ENCODE measurements around the gene SLC39A7. TPM values are rescaled to one million over a fixed set of nuclear protein-coding genes. Genes with fewer than 3 reads are reported as not detected.
A peak's percentile ranks its signal among the peaks of the same experiment; 100 is the strongest.

SLC39A7 gene
- total and polyA plus RNA-seq, 4 donors = 8.9 to 112 (median 71.1) TPM

DNA sequence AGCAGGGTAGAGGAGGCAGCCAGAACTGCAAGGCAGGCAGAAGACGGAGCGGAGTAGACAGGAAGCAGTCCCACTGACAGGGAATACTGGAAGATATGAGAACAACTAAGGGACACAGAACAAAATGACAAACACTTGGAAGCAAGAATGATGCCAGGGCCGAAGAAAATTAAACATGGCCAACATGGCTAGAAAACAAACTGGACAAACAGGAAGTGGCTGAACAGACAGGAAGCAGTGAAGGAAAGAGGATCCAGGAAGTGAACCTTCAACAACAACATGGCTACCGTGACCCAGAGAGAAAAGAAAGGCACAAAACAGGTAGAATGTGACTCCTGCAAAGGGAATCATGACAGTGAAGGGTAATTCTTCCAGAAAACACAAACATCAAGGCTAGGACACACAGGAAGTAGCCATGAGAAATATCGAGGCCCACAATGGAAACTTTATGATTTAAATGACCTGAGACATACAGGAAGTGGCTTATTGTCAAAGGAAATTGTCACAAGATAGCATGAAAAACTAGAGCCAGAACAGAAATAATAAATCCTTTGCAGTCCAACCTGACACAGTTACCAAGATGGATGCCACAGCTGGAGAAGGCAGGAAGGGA lies 17.5 kb upstream of the SLC39A7 start:
- Histone ChIP-seq H3K4me3 (ENCODE audit: low read depth in 1 of 3, low read length in 3 of 3) (no peak overlapping the region), H3K9me3 (ENCODE audit: control insufficient read depth in 4 of 4, low read length in 3 of 4) (no peaks in the 10 kb centered on the region), H3K9ac (ENCODE audit: low read depth in 1 of 2, low read length in 2 of 2) (no peak overlapping the region), H3K27ac (ENCODE audit: low read depth in 1 of 2, low read length in 2 of 2) (peak overlapping the region in 1 of 2 donors; percentile 18), H3K4me1 (ENCODE audit: control insufficient read depth in 4 of 4, insufficient read depth in 4 of 4, low read length in 3 of 4) (no peaks in the 10 kb centered on the region), H3K36me3 (ENCODE audit: control insufficient read depth in 4 of 4, insufficient read depth in 3 of 4, low read depth in 1 of 4, low read length in 3 of 4) (no peaks in the 10 kb centered on the region), H3K27me3 (ENCODE audit: control insufficient read depth in 4 of 4, insufficient read depth in 4 of 4, low read length in 3 of 4) (no peaks in the 10 kb centered on the region)
- TF ChIP-seq GABPA (IDR thresholded peaks at IDR 0.05 in 1 of 2, conservative IDR thresholded peaks at IDR 0.05 in 1 of 2) (peak; percentile 44 to 62), FOXA2 (IDR thresholded peaks at IDR 0.05) (no peak), NR2F2 (IDR thresholded peaks at IDR 0.05) (peak; percentile 35), YY1 (IDR thresholded peaks at IDR 0.05) (peak; percentile 59)
- WGBS = 70% methylated on average over 5 of the region's 5 CpGs
- no peak for DNase-seq (ENCODE audit: low spot score)

DNA sequence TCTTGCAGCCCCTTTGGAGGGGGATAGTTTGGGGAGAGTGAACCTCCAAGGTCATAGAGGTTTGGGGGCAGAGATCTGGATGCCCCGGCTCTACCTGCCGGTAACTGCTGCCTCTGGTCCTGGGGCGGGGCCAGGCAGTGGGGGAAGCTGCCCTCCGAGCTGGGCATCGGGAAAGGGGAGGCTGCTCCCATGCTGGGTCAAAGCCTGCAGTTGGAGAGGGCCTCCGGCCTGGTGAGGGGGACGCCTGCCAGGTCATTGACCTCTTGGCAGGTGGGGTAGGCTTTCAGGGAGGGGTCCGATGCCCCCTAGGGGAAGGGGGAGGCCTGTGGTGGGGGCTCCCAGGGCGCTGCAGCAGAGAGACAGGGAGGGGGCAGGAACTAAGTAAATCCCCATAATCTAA lies 15.5 kb upstream of the SLC39A7 start:
- H3K36me3 ChIP-seq (ENCODE audit: control insufficient read depth in 4 of 4, insufficient read depth in 3 of 4, low read depth in 1 of 4, low read length in 3 of 4) = no peaks in the 10 kb centered on the region
- no peaks in the 10 kb centered on the region for H3K27me3 ChIP-seq (ENCODE audit: control insufficient read depth in 4 of 4, insufficient read depth in 4 of 4, low read length in 3 of 4)
- no peak for DNase-seq (ENCODE audit: low spot score)
- no peaks in the 10 kb centered on the region for H3K4me1 ChIP-seq (ENCODE audit: control insufficient read depth in 4 of 4, insufficient read depth in 4 of 4, low read length in 3 of 4)
- no peak overlapping the region for H3K9ac ChIP-seq (ENCODE audit: low read depth in 1 of 2, low read length in 2 of 2)
- TF ChIP-seq, protein P1, sequence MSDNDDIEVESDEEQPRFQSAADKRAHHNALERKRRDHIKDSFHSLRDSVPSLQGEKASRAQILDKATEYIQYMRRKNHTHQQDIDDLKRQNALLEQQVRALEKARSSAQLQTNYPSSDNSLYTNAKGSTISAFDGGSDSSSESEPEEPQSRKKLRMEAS (IDR thresholded peaks at IDR 0.05) = no peak
- TF ChIP-seq SP1 (IDR thresholded peaks at IDR 0.05) (no peak), YY1 (IDR thresholded peaks at IDR 0.05) (no peak), NR2F2 (IDR thresholded peaks at IDR 0.05) (no peak), FOXA1 (IDR thresholded peaks at IDR 0.05) (no peak), HNF4A (conservative IDR thresholded peaks at IDR 0.05) (no peak), GABPA (IDR thresholded peaks at IDR 0.05 in 1 of 2, conservative IDR thresholded peaks at IDR 0.05 in 1 of 2) (no peak), HNF4G (IDR thresholded peaks at IDR 0.05) (no peak), TAF1 (conservative IDR thresholded peaks at IDR 0.05) (no peak), FOXA2 (IDR thresholded peaks at IDR 0.05) (no peak), RXRA (IDR thresholded peaks at IDR 0.05) (no peak), JUND (IDR thresholded peaks at IDR 0.05) (no peak), EGR1 (IDR thresholded peaks at IDR 0.05; ENCODE audit: low read depth in 2 of 2) (no peak), RAD21 (IDR thresholded peaks at IDR 0.05) (no peak)
- TF ChIP-seq, protein P2, sequence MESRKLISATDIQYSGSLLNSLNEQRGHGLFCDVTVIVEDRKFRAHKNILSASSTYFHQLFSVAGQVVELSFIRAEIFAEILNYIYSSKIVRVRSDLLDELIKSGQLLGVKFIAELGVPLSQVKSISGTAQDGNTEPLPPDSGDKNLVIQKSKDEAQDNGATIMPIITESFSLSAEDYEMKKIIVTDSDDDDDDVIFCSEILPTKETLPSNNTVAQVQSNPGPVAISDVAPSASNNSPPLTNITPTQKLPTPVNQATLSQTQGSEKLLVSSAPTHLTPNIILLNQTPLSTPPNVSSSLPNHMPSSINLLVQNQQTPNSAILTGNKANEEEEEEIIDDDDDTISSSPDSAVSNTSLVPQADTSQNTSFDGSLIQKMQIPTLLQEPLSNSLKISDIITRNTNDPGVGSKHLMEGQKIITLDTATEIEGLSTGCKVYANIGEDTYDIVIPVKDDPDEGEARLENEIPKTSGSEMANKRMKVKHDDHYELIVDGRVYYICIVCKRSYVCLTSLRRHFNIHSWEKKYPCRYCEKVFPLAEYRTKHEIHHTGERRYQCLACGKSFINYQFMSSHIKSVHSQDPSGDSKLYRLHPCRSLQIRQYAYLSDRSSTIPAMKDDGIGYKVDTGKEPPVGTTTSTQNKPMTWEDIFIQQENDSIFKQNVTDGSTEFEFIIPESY (IDR thresholded peaks at IDR 0.05) = no peak
- TF ChIP-seq, protein P3, sequence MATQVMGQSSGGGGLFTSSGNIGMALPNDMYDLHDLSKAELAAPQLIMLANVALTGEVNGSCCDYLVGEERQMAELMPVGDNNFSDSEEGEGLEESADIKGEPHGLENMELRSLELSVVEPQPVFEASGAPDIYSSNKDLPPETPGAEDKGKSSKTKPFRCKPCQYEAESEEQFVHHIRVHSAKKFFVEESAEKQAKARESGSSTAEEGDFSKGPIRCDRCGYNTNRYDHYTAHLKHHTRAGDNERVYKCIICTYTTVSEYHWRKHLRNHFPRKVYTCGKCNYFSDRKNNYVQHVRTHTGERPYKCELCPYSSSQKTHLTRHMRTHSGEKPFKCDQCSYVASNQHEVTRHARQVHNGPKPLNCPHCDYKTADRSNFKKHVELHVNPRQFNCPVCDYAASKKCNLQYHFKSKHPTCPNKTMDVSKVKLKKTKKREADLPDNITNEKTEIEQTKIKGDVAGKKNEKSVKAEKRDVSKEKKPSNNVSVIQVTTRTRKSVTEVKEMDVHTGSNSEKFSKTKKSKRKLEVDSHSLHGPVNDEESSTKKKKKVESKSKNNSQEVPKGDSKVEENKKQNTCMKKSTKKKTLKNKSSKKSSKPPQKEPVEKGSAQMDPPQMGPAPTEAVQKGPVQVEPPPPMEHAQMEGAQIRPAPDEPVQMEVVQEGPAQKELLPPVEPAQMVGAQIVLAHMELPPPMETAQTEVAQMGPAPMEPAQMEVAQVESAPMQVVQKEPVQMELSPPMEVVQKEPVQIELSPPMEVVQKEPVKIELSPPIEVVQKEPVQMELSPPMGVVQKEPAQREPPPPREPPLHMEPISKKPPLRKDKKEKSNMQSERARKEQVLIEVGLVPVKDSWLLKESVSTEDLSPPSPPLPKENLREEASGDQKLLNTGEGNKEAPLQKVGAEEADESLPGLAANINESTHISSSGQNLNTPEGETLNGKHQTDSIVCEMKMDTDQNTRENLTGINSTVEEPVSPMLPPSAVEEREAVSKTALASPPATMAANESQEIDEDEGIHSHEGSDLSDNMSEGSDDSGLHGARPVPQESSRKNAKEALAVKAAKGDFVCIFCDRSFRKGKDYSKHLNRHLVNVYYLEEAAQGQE (IDR thresholded peaks at IDR 0.05) = no peak
- TF ChIP-seq, protein P4, sequence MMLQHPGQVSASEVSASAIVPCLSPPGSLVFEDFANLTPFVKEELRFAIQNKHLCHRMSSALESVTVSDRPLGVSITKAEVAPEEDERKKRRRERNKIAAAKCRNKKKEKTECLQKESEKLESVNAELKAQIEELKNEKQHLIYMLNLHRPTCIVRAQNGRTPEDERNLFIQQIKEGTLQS (IDR thresholded peaks at IDR 0.05) = no peak
- TF ChIP-seq, protein P5, sequence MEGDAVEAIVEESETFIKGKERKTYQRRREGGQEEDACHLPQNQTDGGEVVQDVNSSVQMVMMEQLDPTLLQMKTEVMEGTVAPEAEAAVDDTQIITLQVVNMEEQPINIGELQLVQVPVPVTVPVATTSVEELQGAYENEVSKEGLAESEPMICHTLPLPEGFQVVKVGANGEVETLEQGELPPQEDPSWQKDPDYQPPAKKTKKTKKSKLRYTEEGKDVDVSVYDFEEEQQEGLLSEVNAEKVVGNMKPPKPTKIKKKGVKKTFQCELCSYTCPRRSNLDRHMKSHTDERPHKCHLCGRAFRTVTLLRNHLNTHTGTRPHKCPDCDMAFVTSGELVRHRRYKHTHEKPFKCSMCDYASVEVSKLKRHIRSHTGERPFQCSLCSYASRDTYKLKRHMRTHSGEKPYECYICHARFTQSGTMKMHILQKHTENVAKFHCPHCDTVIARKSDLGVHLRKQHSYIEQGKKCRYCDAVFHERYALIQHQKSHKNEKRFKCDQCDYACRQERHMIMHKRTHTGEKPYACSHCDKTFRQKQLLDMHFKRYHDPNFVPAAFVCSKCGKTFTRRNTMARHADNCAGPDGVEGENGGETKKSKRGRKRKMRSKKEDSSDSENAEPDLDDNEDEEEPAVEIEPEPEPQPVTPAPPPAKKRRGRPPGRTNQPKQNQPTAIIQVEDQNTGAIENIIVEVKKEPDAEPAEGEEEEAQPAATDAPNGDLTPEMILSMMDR (IDR thresholded peaks at IDR 0.05; ENCODE audit: low read depth, low read length, missing input control) = no peak
- H3K4me3 ChIP-seq (ENCODE audit: low read depth in 1 of 3, low read length in 3 of 3) = no peak overlapping the region
- H3K9me3 ChIP-seq (ENCODE audit: control insufficient read depth in 4 of 4, low read length in 3 of 4) = no peaks in the 10 kb centered on the region
- no peak overlapping the region for H3K27ac ChIP-seq (ENCODE audit: low read depth in 1 of 2, low read length in 2 of 2)
- 60% methylated on average over 9 of the region's 9 CpGs for WGBS

All from liver (tissue), 9 donors.